ENCODE measurements around the gene ANKFN1. TPM values are rescaled to one million over a fixed set of nuclear protein-coding genes. Genes with fewer than 3 reads are reported as not detected.
"Not testable (repeated sequence)": the region's sequence is repeated elsewhere in the genome, so short reads cannot be mapped to it uniquely, and the experiment has no call there.

ANKFN1 gene
- total RNA-seq, 1 donor from 2014 or later = 1.6 TPM

GRCh38 chr17:56358651-56359050 is 205.4 kb downstream of the ANKFN1 start:
- Histone ChIP-seq H3K4me1 (ENCODE audit: control insufficient read depth in 3 of 3, insufficient read depth in 3 of 3, low read length in 3 of 3) (no peaks in the 10 kb centered on the region), H3K4me3 (ENCODE audit: low read length in 3 of 3) (no peak overlapping the region), H3K27me3 (ENCODE audit: control insufficient read depth in 3 of 3, insufficient read depth in 3 of 3, low read length in 3 of 3) (peaks cover 0 to 3% (median 0%) of the 10 kb centered on the region in 3 donors), H3K9me3 (ENCODE audit: control insufficient read depth in 3 of 3, low read length in 3 of 3) (no peaks in the 10 kb centered on the region), H3K36me3 (ENCODE audit: control insufficient read depth in 3 of 3, insufficient read depth in 3 of 3, low read length in 3 of 3) (no peaks in the 10 kb centered on the region), H3K9ac (ENCODE audit: low read depth in 1 of 3, low read length in 3 of 3) (no peak overlapping the region), H3K27ac (ENCODE audit: low read depth, low read length) (no peak overlapping the region)

- no peaks in the 10 kb centered on the region for H3K9me3 ChIP-seq (ENCODE audit: control insufficient read depth in 3 of 3, low read length in 3 of 3)
- no peak overlapping the region for H3K9ac ChIP-seq (ENCODE audit: low read depth in 1 of 3, low read length in 3 of 3)
- H3K4me3 ChIP-seq (ENCODE audit: low read length in 3 of 3) = no peak overlapping the region
- H3K36me3 ChIP-seq (ENCODE audit: control insufficient read depth in 3 of 3, insufficient read depth in 3 of 3, low read length in 3 of 3) = no peaks in the 10 kb centered on the region
- H3K27ac ChIP-seq (ENCODE audit: low read depth, low read length) = no peak overlapping the region
- H3K27me3 ChIP-seq (ENCODE audit: control insufficient read depth in 3 of 3, insufficient read depth in 3 of 3, low read length in 3 of 3) = peaks cover 0 to 3% (median 0%) of the 10 kb centered on the region in 3 donors
- H3K4me1 ChIP-seq (ENCODE audit: control insufficient read depth in 3 of 3, insufficient read depth in 3 of 3, low read length in 3 of 3) = no peaks in the 10 kb centered on the region
These were observed 206.2 kb downstream of the ANKFN1 start for GRCh38 chr17:56359518-56359917.

- no peak overlapping the region for H3K4me3 ChIP-seq (ENCODE audit: low read length in 3 of 3)
- no peaks in the 10 kb centered on the region for H3K9me3 ChIP-seq (ENCODE audit: control insufficient read depth in 3 of 3, low read length in 3 of 3)
- no peak overlapping the region for H3K9ac ChIP-seq (ENCODE audit: low read depth in 1 of 3, low read length in 3 of 3)
- H3K27ac ChIP-seq (ENCODE audit: low read depth, low read length) = no peak overlapping the region
- H3K4me1 ChIP-seq (ENCODE audit: control insufficient read depth in 3 of 3, insufficient read depth in 3 of 3, low read length in 3 of 3) = no peaks in the 10 kb centered on the region
- no peaks in the 10 kb centered on the region for H3K27me3 ChIP-seq (ENCODE audit: control insufficient read depth in 3 of 3, insufficient read depth in 3 of 3, low read length in 3 of 3)
- H3K36me3 ChIP-seq (ENCODE audit: control insufficient read depth in 3 of 3, insufficient read depth in 3 of 3, low read length in 3 of 3) = no peaks in the 10 kb centered on the region
These were observed 214.1 kb downstream of the ANKFN1 start for GRCh38 chr17:56367366-56367765.

- no peaks in the 10 kb centered on the region for H3K4me1 ChIP-seq (ENCODE audit: control insufficient read depth in 3 of 3, insufficient read depth in 3 of 3, low read length in 3 of 3)
- H3K4me3 ChIP-seq (ENCODE audit: low read length in 3 of 3) = no peak overlapping the region
- H3K9ac ChIP-seq (ENCODE audit: low read depth in 1 of 3, low read length in 3 of 3) = no peak overlapping the region
These were observed 220.9 kb downstream of the ANKFN1 start for GRCh38 chr17:56373981-56374833.

GRCh38 chr17:56389356-56389755 is 236.1 kb downstream of the ANKFN1 start:
- Histone ChIP-seq H3K9ac (ENCODE audit: low read depth in 1 of 3, low read length in 3 of 3) (no peak overlapping the region), H3K9me3 (ENCODE audit: control insufficient read depth in 3 of 3, low read length in 3 of 3) (no peaks in the 10 kb centered on the region), H3K27me3 (ENCODE audit: control insufficient read depth in 3 of 3, insufficient read depth in 3 of 3, low read length in 3 of 3) (no peaks in the 10 kb centered on the region), H3K4me3 (ENCODE audit: low read length in 3 of 3) (no peak overlapping the region), H3K27ac (ENCODE audit: low read depth, low read length) (no peak overlapping the region), H3K36me3 (ENCODE audit: control insufficient read depth in 3 of 3, insufficient read depth in 3 of 3, low read length in 3 of 3) (no peaks in the 10 kb centered on the region), H3K4me1 (ENCODE audit: control insufficient read depth in 3 of 3, insufficient read depth in 3 of 3, low read length in 3 of 3) (no peaks in the 10 kb centered on the region)

More at GRCh38 chr17:56373981-56374833, 220.9 kb downstream of the ANKFN1 start:
- H3K36me3 ChIP-seq (ENCODE audit: control insufficient read depth in 3 of 3, insufficient read depth in 3 of 3, low read length in 3 of 3) = no peaks in the 10 kb centered on the region
- H3K27me3 ChIP-seq (ENCODE audit: control insufficient read depth in 3 of 3, insufficient read depth in 3 of 3, low read length in 3 of 3) = peaks cover 0 to 3% (median 0%) of the 10 kb centered on the region in 3 donors
- no peak overlapping the region for H3K27ac ChIP-seq (ENCODE audit: low read depth, low read length)
- no peaks in the 10 kb centered on the region for H3K9me3 ChIP-seq (ENCODE audit: control insufficient read depth in 3 of 3, low read length in 3 of 3)

- Histone ChIP-seq H3K4me3 (ENCODE audit: low read length in 3 of 3) (no peak overlapping the region), H3K36me3 (ENCODE audit: control insufficient read depth in 3 of 3, insufficient read depth in 3 of 3, low read length in 3 of 3) (no peaks in the 10 kb centered on the region), H3K27me3 (ENCODE audit: control insufficient read depth in 3 of 3, insufficient read depth in 3 of 3, low read length in 3 of 3) (no peaks in the 10 kb centered on the region), H3K4me1 (ENCODE audit: control insufficient read depth in 3 of 3, insufficient read depth in 3 of 3, low read length in 3 of 3) (no peaks in the 10 kb centered on the region), H3K27ac (ENCODE audit: low read depth, low read length) (no peak overlapping the region), H3K9ac (ENCODE audit: low read depth in 1 of 3, low read length in 3 of 3) (no peak overlapping the region), H3K9me3 (ENCODE audit: control insufficient read depth in 3 of 3, low read length in 3 of 3) (no peaks in the 10 kb centered on the region)
These were observed 239.0 kb downstream of the ANKFN1 start for GRCh38 chr17:56392321-56392720.

- H3K4me1 ChIP-seq (ENCODE audit: control insufficient read depth in 3 of 3, insufficient read depth in 3 of 3, low read length in 3 of 3) = no peaks in the 10 kb centered on the region
- H3K9me3 ChIP-seq (ENCODE audit: control insufficient read depth in 3 of 3, low read length in 3 of 3) = no peaks in the 10 kb centered on the region
- H3K9ac ChIP-seq (ENCODE audit: low read depth in 1 of 3, low read length in 3 of 3) = no peak overlapping the region
- H3K4me3 ChIP-seq (ENCODE audit: low read length in 3 of 3) = no peak overlapping the region
- H3K36me3 ChIP-seq (ENCODE audit: control insufficient read depth in 3 of 3, insufficient read depth in 3 of 3, low read length in 3 of 3) = no peaks in the 10 kb centered on the region
- H3K27me3 ChIP-seq (ENCODE audit: control insufficient read depth in 3 of 3, insufficient read depth in 3 of 3, low read length in 3 of 3) = no peaks in the 10 kb centered on the region
- no peak overlapping the region for H3K27ac ChIP-seq (ENCODE audit: low read depth, low read length)
These were observed 239.9 kb downstream of the ANKFN1 start for GRCh38 chr17:56393156-56393555.

- no peak overlapping the region for H3K9ac ChIP-seq (ENCODE audit: low read depth in 1 of 3, low read length in 3 of 3)
- H3K4me3 ChIP-seq (ENCODE audit: low read length in 3 of 3) = no peak overlapping the region
- no peaks in the 10 kb centered on the region for H3K27me3 ChIP-seq (ENCODE audit: control insufficient read depth in 3 of 3, insufficient read depth in 3 of 3, low read length in 3 of 3)
These were observed 242.5 kb downstream of the ANKFN1 start for GRCh38 chr17:56395787-56396186.

GRCh38 chr17:56407086-56407485 is 253.8 kb downstream of the ANKFN1 start:
- H3K36me3 ChIP-seq (ENCODE audit: control insufficient read depth in 3 of 3, insufficient read depth in 3 of 3, low read length in 3 of 3) = no peaks in the 10 kb centered on the region
- H3K27ac ChIP-seq (ENCODE audit: low read depth, low read length) = no peak overlapping the region
- H3K4me1 ChIP-seq (ENCODE audit: control insufficient read depth in 3 of 3, insufficient read depth in 3 of 3, low read length in 3 of 3) = no peaks in the 10 kb centered on the region
- H3K9me3 ChIP-seq (ENCODE audit: control insufficient read depth in 3 of 3, low read length in 3 of 3) = no peaks in the 10 kb centered on the region
- H3K4me3 ChIP-seq (ENCODE audit: low read length in 3 of 3) = no peak overlapping the region
- H3K9ac ChIP-seq (ENCODE audit: low read depth in 1 of 3, low read length in 3 of 3) = no peak overlapping the region
- H3K27me3 ChIP-seq (ENCODE audit: control insufficient read depth in 3 of 3, insufficient read depth in 3 of 3, low read length in 3 of 3) = no peaks in the 10 kb centered on the region

More at GRCh38 chr17:56395787-56396186, 242.5 kb downstream of the ANKFN1 start:
- no peak overlapping the region for H3K27ac ChIP-seq (ENCODE audit: low read depth, low read length)
- H3K4me1 ChIP-seq (ENCODE audit: control insufficient read depth in 3 of 3, insufficient read depth in 3 of 3, low read length in 3 of 3) = no peaks in the 10 kb centered on the region
- no peaks in the 10 kb centered on the region for H3K36me3 ChIP-seq (ENCODE audit: control insufficient read depth in 3 of 3, insufficient read depth in 3 of 3, low read length in 3 of 3)
- no peaks in the 10 kb centered on the region for H3K9me3 ChIP-seq (ENCODE audit: control insufficient read depth in 3 of 3, low read length in 3 of 3)

GRCh38 chr17:56412356-56412755 is 259.1 kb downstream of the ANKFN1 start:
- not testable (repeated sequence) for H3K27ac ChIP-seq (ENCODE audit: low read depth, low read length); H3K36me3 ChIP-seq (ENCODE audit: control insufficient read depth in 3 of 3, insufficient read depth in 3 of 3, low read length in 3 of 3); H3K4me3 ChIP-seq (ENCODE audit: low read length in 3 of 3); H3K27me3 ChIP-seq (ENCODE audit: control insufficient read depth in 3 of 3, insufficient read depth in 3 of 3, low read length in 3 of 3); H3K9me3 ChIP-seq (ENCODE audit: control insufficient read depth in 3 of 3, low read length in 3 of 3); H3K9ac ChIP-seq (ENCODE audit: low read depth in 1 of 3, low read length in 3 of 3); H3K4me1 ChIP-seq (ENCODE audit: control insufficient read depth in 3 of 3, insufficient read depth in 3 of 3, low read length in 3 of 3)
